GM18508 (cell line): ENCODE measurements around the gene ZFP42.
"Not testable (repeated sequence)": the region's sequence is repeated elsewhere in the genome, so short reads cannot be mapped to it uniquely, and the experiment has no call there.

ENCODE experiments used
- ATAC-seq: cut with Tn5 transposase; IDR thresholded peaks from one replicate; pipeline ENCODE4 v1.9.1; 2021; ENCODE audit warnings: moderate number of reproducible peaks; ENCODE audit not compliant: insufficient read depth, unreplicated experiment

The ZFP42 gene

GRCh38 chr4:187995322-187996207 lies at the start of gene ZFP42:
TSS of gene ZFP42 (plus strand) at chr4:187995771. CDS start at chr4:188002808, 7,037 bp downstream.
- ATAC-seq, result no peak

GRCh38 chr4:187961171-187961570 lies 34.4 kb upstream of the ZFP42 start:
- ATAC-seq, result no peak

GRCh38 chr4:187961961-187962360 lies 33.6 kb upstream of the ZFP42 start:
- no peak for ATAC-seq

DNA sequence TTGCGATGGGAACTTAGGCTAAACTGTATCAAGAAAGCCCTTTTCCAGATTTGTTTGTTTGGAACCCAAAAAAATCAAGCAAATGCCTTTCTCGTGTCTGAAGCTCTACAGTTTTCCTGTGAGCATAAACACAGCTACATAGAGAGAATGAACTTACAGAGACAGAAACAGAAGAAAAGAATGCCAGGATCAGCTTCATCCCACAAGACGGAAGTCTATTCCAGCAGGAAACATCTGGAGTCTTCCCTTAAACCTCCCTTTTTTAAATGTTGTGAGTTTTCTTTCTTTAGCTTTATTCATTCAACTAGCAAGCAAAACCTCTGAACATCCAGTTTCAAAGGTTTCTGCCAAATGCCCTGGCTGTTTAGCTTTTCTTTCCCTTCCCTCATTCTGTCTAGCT lies 32.6 kb upstream of the ZFP42 start:
- ATAC-seq, result no peak

- ATAC-seq, result no peak
Observed at GRCh38 chr4:187965726-187966125, 29.8 kb upstream of the ZFP42 start.

- no peak for ATAC-seq
Observed at GRCh38 chr4:187972135-187972534, 23.4 kb upstream of the ZFP42 start.

DNA sequence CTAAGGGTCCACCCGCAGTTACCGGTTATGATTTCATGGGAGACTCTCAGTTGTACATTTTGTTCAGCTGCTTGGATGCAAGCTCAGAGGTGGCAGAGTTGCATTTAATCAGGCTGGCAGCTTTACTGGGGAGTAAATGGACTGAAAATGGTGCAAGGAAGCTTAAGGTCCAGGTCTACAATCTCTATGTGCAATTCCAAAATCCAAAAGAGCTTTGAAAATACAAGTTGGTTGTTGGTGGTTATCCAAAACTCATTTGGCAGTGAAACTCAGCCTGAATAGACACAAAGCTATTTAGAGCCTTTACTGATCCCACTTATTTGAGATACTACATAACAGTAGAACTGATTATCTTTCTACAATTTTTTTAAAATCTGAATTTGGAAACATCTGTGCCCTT lies 11.8 kb upstream of the ZFP42 start:
- no peak for ATAC-seq

DNA sequence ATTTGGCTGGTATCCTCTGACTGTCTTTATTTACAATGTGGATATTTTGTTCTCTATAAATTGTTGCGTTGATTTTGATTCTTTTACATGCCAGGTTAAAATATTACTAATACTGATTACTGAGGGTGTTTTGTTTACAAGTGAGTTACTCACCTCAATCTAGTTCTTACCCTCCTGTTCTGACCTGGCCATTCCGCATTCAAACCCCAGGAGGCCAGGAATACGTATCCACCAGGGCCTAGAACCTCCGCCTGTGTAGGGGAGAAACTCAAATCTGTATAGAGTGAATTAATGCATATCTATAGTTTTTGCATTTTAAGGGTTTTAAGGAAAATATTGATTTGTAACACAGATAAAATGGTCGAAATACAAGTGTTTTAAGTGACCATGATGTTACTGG lies 2.6 kb upstream of the ZFP42 start:
- no peak for ATAC-seq

DNA sequence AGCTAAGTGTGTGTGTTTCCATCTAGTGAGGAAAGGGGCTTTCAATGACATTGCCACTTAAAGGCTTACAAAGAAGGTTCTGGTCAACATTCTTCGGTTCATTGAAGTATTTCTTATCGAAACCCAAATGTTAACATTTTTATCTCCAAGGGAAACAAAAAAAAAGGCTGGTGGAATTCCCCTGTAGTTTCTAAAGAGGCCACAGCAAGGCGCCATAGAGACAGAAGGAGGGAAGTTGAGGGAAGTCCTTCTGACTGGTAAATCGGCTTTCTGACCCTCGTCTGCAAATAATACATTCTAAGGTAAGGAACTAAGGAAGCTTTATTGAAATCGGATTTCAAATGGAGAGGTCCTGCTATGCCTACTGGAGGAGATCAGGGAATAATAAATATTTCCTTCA lies 1.7 kb upstream of the ZFP42 start:
- no peak for ATAC-seq

DNA sequence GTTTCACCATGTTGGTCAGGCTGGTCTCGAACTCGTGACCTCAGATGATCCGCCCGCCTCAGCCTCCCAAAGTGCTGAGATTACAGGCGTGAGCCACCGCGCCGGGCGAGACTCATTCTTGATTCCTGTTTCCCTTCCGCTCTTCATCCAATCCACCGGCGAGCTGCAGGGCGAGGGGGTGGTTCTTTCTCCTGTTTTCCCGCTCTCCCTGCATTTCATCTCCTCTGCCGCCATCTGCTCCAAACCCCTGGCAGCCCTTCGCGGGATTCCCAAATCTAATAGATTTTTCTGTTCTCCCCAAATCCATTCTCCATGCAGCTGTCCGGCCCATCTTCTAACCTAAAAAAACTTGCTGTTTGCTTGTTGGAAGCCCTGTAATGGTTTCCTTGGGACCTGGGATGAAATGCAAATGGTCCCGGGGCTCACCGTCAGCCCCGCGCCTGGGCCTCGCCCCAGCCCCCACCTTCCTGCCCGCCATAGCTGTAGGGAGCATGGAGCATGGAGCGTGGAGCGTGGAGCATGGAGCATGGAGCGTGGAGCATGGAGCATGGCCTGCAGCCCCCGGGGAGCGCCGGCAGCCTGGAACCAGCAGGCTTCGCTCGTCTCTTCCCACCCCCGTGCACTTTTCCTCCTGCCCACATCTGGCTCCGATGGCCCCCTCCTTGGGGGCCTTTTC lies 1.1 kb downstream of the ZFP42 start:
- ATAC-seq, result no peak

DNA sequence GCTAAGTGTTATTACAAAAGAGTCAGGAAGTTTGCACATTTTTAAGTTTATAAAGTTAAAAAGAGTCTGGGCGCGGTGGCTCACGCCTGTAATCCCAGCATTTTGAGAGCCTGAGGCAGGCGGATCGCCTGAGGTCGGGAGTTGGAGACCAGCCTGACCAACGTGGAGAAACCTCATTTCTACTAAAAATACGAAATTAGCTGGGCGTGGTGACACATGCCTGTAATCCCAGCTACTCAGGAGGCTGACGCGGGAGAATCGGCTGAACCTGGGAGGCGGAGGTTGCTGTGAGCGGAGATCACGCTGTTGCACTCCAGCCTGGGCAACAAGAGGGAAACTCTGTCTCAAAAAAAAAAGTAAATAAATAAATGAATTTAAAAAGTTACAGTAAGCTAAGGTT lies 2.4 kb downstream of the ZFP42 start:
- ATAC-seq, result not testable (repeated sequence)

DNA sequence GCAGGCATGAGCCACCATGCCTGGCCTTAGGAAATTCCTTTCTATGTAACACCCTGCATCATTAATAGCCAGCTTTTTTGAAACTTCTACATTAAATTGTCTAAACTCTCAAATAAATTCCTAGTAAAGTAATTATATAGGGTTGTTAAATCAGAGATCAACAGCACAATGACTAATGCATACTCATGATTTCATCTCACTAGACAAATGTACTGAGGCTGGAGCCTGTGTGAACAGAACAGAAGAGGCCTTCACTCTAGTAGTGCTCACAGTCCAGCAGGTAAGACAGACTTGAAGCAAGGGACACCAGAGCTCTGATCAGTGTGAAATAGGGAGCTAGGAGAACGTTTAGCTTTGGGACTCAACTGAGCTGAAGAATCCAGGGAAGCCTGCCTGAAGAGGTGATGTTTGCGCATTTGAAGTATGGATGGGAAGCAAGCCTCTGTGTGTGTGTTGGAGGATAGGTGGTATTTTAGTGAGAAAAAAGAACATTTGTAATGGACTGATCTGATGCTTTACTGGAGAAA lies 3.9 kb downstream of the ZFP42 start:
- ATAC-seq, result no peak

- ATAC-seq, result no peak
Observed at GRCh38 chr4:188002323-188002722, 6.8 kb downstream of the ZFP42 start.

- ATAC-seq, result no peak
Observed at GRCh38 chr4:188002751-188003150, 7.2 kb downstream of the ZFP42 start.

GRCh38 chr4:188005561-188005960 lies 10.0 kb downstream of the ZFP42 start:
- no peak for ATAC-seq

- ATAC-seq, result no peak
Observed at GRCh38 chr4:188006285-188006848, 10.8 kb downstream of the ZFP42 start.

- ATAC-seq, result no peak
Observed at GRCh38 chr4:188008377-188008776, 12.8 kb downstream of the ZFP42 start.

DNA sequence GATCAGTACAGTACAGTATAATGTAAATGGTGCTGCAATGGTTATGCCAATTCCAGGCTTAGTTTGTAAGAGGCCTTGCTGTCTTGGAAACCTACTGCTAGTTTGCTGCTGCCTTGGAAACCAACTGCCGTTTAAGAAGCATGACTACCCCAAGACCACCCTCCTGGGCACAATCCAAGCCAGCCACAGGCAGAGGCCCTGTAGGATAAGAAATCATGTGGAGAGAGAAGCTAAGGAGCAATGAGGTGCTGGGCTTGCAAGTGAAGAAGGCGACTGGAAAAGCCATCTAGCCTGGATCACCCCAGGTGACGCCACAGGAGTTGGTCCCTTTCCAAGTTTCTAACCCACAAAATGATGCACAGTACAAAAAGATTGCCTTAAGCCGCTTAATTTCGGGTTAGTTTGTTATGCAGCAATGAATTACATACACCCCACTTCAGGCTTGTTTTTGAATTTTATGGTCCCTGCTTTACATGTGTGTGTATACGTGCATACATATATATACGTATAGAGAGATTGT lies 16.9 kb downstream of the ZFP42 start:
- ATAC-seq, result no peak

DNA sequence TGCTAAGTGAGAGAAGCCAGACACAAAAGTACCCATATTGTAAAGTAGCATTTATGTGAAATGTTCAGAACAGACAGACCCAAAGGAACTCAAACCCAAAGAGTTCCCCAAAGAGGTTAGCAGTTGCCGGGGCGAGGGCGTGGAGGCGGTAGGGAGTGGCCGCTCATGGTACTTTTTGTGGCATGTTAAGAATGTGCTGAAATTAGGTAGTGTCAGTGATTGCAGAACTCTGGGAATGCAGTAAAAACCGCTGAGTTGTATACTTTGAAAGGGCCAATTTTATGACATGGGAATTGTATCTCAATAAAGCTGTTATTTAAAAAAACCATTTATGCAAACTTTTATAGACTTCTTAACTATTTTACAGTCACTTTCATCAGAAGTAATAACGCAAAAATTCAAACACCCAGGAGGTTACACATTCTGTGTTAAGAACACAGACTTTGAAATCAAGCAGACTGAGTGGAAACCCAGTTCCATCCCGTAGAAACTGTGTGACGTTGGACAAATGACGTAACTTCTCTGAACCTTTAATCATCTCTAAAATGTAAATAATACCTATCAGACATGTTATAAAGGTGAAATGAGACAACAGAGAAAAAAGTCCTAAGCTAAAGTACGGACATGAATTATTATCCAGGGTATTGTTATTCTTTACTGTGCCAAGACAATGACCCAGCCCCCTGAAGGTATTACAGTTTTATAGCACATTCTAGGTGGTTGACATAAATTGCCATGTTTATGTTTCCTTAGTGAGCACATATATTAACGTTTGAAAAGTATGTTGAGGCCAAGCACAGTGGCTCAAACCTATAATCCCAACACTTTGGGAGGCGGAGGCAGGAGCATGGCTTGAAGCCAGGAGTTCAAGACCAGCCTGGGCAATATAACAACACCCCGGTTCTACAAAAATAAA lies 19.7 kb downstream of the ZFP42 start:
- ATAC-seq, result no peak

DNA sequence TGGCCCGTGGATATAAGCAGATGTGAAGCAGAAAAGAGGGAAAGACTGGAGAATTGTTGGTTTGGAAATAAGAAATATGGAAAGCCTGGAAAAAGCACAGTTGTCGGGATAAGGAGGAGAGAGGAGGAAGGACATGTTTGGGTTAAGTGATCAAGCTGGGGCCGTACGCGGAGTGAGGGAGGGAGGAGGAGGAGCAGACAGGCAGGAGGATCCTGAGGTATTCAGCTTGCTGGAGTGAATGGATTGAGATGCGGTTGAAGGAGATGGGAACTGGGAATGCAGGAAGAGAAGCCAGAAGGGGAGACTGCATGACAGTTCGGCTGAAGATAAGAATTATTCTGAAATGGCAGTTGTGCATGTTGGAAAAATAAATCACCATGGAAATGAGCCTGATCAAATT lies 21.2 kb downstream of the ZFP42 start:
- ATAC-seq, result no peak
